Hematopoietic multipotent progenitor cell treated with erythropoietin and hydrocortisone succinate and interleukin-3 and kit ligand, for 8 days (in vitro differentiated cells): ENCODE results near the gene TIMM10.
A peak's percentile ranks its signal among the peaks of the same experiment; 100 is the strongest.
"Not testable (repeated sequence)": the region's sequence is repeated elsewhere in the genome, so short reads cannot be mapped to it uniquely, and the experiment has no call there.

ENCODE experiments used
- DNase-seq: peaks from one replicate; pipeline ENCODE4 v3.0.0-alpha.2; 2015

TIMM10 gene

DNA sequence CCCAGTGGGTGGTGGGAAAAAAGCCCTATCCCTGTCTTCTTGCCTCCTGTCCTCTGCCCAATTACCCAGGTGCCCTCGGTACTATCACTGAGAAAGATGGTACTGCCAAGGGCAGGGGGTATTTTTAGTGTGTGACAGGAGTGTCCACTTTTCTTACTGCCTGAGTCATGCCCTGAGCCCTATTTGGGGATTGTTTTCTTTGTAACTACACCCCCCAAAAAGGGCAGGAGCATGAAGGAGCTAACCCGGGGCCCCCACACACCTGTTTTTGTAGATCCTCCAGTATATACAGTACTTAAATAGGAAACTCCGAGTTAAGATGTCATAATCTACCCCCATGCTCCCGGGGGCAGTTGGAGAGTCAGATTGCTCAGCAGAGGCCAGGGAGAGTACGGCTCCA lies 10.6 kb upstream of the TIMM10 start:
- no peak for DNase-seq

DNA sequence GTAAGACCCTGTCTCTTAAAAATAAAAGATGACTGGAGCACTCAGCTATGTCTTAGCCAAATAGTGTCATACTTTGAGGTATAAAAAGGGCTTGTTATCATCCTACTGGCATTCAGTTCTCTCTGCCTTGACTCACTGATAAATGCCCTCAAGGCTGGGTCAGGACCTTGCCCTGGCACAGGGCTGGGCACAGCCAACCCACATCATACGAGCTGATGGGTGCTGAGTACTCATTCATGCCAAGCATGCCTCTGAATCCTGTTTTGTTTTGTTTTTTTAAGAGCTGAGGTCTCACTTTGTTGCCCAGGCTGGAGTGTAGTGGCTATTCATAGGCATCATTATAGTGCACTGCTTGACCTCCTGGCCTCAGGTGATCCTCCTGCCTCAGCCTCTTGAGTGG lies 8.8 kb upstream of the TIMM10 start:
- peak; percentile 53 for DNase-seq

DNA sequence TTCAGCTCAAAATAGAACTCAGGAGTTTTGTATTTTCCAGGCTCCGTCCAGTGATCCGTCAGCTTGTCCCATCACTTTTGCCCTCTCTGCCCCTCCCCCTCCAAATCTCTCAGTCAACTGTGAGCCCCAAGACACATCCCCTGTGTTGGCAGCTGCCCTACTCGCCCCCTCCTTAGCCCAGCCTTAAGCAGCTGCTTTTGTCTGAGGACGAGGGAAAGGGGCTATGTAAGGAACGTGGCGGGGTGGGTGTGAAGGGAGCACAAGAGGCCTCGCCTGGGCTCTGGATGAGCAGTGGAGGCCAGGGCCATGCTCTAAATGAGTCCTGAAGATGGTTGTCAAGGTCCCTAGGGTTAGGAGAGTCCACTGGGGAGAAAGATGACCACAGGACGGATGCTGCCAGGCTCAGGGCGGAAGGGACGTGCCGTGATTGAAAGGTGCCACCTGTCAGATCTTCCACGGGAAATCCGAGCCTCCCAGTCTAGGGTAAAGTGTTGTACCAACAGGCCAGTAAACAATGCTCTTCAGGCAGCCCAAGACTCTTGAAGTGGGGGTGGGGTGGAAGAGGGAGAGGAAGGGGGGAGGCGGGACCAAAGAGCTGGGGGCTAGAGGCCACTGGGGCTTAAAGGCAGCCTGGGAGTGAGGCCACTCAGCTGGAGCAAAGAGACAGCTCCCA lies 6.5 kb upstream of the TIMM10 start, which contains the start of gene SMTNL1:
SMTNL1 (plus strand) TSS at position 649 of the 673 bp plus-strand sequence. CDS start 5,048 bp downstream, outside the sequence.
- DNase-seq, result no peak

DNA sequence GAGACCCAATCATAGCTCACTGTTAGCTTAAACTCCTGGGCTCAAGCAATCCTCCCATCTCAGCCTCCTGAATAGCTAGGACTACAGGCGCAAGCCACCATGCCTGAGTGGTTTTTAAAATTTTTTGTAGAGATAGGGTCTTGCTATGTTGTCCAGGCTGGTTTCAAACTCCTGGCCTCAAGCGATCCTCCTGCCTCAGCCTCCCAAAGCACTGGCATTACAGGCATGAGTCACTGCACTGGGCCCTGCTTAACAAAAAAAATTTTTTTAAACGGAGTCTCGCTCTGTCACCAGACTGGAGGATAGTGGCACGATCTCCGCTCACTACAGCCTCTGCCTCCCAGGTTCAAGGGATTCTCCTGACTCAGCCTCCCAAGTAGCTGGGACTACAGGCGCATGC lies 3.9 kb upstream of the TIMM10 start:
- DNase-seq, result not testable (repeated sequence)

DNA sequence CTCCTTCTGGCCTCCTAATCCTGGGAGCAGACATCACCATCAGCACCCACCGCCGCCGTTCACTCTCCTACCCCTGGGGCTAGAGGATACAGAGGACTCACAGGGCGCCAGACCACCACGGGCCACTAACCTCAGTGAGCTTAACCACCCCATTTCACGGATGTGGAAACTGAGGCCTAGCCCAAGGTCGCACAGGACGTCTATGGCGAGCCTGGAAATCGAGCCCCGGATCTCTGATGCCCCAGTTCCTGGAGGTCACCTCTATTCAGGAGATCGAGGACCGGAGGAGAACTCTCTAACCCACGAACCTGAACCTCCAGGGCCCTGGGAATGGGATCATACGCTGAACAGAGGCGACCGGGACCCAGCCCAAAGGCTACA lies 349 bp downstream of the TIMM10 start:
- no peak for DNase-seq

DNA sequence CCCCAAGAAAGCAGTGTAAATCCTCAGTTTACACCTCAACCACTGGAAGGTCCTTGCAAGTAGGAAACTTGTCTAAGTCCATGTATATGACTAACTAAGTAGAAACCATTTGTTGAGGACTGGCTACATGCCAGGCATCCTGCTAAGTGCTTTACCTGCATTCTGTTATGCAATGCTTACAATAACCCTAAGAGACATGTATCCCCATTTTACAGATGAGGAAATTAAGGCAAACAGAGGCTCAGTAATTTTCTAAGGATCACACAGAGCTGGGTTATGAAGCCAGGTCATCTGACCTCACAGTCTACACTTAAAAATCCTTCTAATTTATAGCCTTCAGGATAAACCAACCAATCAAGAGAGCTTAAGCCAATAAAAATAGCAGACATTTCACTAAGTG lies 1.5 kb downstream of the TIMM10 start:
- no peak for DNase-seq

DNA sequence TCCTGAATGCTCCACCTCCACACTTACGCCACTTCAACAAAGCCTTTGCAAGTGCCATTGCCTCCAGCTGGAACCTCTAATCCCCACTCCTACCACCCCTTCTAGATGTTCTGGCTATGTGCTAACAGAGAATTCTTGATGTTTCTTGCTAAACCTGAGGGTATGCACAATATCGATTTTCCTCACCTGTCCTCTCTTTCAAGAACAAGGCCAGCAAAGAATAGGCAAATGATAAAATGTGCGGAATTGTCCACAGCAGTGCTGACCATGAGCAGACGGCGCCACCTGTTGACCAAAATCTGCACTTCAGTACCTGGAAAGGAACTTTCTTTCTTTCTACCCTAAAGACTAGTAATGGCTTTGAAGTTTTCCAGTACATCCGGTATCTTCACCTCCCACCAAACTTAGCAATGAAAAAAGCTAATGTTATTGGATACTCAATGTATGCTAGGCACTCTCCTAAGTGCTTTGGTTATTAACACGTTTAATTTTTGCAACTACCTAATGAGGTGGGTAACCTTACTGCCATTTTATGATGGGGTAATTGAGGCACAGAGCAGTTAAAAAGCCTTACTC lies 3.4 kb downstream of the TIMM10 start:
- DNase-seq, result peak; percentile 77

DNA sequence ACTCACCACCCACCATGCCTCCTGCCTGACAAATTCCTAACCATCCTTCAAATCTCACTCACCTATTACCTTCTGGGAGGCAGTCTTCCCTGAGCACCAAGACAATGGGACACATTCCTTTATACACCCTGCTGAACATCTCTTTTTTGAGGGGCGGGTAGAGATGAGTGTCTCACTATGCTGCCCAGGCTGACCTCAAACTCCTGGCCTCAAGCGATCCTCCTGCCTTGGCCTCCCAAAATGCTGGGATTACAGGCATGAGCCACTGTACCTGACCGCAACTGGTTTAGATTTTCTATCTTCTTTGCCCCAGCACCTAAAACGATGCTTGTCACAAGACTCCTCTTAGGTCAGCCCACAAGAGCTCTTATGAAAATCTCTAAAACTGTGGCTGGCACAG lies 7.1 kb downstream of the TIMM10 start:
- no peak for DNase-seq

DNA sequence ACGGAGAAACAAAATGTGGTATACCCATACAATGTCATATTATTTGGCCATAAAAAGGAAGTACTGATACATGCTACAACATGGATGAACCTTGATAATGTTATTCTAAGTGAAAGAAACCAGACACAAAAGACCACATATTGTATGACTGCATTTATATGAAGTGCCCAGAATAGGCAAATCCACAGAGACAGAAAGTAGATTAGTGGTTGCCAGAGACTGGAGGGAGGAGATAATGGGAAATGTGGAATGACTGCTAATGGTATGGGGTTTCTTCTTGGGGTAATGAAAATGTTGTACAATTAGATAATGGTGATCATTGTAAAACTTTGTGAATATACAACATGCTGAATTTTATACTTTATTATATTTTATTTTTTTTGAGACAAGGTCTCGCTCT lies 9.4 kb downstream of the TIMM10 start:
- peak; percentile 66 for DNase-seq

DNA sequence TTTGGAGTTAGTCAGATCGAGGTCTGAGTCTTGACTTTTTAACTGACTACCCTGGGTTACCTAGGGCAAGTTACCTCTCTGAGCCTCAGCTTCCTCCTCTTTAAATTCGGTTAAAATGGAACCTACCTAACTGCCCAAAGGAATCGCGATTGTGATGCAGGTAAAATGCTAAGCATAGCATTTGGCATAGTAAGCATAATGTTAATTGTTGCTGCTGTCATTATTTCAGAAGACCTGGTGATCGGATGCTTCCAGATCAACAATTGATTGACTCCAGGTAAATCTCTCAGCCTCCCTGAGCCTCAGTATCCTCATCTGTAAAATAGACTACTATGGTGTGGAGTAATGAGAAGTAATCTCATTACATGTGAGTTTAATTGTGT lies 14.5 kb downstream of the TIMM10 start:
- no peak for DNase-seq

DNA sequence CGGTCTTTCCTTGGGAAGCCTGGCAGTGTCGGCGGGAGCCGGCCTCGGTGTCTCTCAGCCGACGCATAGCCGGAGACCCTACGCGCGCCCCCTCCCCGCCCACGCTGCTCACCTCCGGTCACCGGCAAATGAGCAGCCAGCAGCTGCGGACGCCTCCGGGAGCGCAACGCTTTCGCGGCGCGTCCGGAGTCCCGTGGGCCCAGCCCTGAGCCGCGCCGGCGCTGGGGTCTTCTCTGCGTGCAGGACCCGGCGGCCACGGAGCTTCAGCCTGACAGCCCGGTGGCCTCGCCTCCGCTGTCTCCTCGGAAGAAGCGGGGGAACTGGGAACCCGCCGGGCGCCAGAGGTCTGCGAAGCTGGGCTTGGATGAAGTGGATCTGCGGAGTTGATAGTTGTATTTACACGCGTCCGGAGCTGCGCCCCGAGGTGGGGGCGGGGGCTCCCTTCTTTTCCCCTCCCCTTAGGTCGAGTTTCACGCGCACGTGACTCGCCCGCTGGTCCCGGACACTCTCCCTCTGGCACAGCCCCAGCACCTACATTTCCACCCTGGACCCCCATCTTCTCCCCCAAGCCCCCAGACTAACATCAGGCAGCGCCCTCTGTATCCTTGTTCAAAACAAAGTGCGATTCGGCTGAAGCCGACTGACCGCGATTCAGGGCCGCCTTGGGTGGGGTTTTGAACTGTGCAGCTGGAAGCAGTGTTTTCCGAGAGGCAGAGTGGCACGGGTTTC lies 15.1 kb downstream of the TIMM10 start, which contains the start of gene SLC43A1:
SLC43A1 (minus strand) TSS at position 371 of the 729 bp plus-strand sequence. CDS start 1,591 bp downstream, outside the sequence.
- DNase-seq, result peak; percentile 72

DNA sequence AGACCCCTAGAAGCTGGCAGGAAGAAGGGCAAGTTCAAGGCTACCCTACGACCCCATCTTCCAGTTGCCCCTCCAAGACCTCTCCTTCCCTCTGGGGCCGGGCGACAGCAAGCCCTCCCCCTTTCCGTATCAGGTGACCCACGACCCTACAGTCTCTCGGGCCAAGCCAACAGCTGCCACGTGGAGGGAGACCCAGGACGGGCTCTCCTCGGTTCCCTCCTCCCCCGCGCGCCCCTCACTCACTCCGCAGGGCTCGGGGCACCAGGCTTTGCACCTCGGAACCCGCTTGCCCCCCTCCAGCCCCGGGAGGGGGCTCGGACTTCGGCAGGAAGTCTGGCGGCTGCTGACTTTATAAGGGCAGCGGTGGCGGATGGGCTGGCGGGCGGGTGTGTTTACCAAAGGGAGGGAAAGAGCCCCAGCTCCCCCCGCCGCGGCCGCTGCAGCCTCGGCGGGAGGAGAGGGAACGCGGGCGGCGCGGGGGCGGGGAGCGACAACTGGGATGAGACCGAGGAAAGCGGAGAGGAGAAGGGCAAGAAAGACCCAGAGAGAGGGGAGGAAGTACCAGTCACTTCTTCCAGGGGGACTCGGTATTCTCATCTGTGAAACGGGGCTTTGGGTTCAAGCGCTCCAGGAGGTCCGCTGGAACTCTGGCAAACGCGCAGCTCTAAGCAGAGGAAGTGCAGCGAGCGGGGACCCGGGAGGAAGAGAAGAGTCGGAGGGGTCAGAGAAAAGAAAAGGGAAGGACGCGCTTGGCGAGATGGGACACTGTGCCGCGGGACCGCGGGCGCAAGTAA lies 15.8 kb downstream of the TIMM10 start:
- DNase-seq, result peak; percentile 62

DNA sequence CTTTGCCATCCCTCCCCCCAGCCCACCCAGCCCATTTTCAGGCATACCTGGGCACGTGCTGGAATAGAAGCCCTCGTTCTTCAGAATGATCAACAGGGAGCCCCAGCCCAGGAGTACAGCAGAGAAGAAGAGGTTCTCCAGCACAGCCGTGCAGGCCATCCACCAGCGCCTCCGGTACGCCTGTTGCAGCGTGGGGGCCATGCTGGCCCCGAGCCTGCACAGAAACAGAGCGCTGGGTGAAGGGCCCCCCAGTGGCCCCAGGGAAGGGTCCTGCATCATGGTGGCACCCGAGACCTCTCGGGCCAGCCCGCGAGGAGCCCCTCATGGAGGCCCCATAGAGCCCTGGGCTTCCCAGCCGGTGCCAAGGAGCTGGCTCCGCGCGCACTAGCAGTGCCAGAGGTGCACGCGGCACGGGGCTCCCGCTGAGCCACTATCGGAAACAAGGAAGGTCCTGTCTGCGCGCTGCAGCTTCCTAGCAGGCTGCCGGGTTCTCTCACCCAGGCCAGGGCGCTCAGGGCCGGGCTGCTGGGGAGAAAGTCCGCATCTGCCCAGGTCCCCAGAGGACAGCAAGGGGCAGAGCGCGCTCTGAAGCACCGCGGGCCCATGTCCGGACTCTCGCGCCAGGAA lies 16.5 kb downstream of the TIMM10 start:
- peak; percentile 37 for DNase-seq

DNA sequence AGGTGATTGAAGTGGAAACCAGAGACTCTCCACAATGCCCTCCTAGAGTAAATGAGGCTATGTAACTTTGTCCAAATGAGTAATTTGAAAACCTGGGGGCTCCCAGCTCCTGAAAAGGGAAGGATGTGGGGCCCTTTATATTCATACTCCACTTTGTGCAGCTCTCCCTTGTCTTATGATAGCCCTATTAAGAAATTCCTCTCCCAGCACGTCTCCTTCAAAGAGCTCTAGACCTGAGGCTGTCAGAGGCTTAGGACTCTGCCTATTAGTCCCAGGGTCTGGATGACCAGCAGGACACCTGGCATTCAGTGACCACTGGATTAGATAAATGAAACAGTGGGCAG lies 17.1 kb downstream of the TIMM10 start:
- no peak for DNase-seq

DNA sequence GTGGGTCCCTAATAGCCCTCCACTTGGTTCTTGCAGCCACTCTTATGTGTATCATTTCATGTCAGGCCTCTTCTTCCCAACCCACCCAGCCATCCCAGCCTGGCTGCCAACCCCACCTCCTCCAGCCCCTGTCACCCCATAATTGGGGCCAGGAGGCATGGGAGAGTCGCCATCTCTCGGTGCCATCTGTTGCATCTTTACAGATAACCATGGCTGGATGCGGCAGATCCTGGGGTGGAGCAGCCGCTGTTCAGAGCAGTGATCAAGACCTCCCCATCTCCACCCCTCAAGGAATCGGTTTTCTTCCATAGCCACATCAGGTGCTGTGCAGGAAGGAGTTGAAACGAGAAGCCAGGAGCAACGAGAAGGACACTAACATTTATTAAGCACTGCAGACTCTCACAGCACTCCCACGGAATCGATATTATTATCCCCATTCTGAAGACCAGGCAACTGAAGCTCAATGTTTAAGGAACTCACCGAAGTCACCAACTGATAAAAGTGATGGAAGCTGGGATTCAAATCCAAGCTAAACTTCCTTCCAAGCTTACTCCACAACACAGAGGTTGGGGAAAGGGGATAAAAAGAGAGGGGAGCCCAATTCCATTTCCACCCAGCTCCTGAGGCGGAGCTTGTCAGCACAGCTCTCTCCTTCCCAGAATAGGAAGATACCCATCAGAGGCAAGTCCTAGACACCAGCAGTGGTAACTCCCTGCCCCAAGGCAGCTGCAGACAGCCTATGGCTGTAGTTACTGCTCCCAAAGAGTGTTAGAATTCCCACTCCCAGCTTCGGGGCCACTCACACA lies 17.7 kb downstream of the TIMM10 start:
- peak; percentile 94 for DNase-seq

DNA sequence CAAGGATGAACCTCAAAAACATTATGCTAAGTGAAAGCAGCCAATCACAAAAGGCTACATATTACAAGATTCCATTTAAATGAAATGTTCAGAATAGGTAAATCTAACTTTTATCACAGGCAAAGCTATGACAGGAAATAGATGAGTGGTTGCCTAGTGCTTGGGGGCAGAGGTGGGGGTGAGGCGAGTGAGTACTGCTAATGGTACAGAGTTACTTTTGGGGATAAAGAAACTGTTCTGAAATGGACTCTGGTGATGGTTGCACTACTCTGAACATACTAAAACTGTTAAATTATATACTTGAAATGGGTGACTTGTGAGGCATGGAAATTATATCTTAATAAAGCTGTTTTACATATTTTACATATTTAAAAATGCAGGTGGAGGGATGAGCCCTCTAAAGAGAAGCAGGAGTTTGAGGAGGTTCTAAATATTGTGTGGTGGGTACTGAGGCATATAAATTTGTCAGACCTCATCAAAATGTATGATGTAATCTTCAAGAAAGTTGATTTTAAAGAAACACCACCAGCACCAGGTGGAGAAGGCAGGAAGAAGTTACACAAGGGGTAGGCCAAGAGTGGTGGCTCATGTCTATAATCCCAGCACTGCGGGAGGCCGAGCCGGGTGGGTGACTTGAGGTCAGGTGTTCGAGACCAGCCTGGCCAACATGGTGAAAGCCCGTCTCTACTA lies 18.7 kb downstream of the TIMM10 start:
- DNase-seq, result no peak

DNA sequence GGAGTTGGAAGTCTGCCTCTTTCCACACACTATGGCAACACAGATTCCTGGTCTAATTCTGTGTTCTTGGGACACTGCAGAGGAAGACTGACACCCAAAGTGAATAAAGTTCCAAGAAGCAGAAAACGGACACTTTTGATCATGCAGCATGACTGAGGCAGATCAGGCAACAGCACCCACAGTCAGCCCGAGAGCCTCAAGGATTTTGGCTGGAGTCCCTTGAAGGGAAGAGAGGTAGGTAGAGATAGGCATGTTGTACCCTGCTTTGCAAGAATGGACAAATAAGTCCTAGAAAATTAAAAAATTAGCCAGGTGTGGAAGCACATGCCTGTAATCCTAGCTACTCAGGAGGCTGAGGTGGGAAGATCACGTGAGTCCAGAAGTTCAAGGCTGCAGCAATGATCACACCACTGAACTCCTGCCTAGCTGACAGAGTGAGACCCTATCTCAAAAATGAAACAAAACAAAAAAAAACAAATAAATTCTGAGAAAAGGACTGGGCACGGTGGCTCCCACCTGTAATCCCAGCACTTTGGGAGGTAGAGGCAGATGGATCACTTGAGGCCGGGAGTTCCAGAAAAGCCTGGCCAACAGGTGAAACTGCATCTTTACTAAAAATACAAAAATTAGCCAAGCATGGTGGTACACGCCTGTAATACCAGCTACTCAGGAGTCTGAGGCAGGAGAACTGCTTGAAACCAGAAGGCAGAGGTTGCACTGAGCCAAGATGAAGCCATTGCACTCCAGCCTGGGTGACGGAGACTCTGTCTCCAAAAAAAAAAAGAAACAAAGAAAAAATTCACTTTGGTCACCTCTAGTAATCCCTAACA lies 22.0 kb downstream of the TIMM10 start:
- DNase-seq, result no peak

DNA sequence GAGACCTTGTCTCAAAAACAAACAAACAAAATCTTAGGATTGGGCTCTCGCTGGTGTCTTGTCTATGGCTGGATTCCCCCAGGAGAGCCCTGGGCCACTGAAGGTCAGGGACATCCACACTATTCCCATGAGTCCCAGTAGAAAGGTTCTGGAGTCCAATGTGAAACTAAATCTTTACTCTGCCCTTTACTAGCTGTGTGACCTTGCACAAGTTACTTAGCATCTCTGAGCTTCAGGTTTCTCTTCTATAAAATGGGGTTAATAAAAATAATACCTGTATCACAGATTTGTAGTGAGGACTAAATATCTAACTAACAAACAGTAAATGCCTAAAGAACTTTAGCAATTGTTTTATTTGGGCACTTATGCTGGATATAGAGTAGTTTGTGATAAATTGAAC lies 24.0 kb downstream of the TIMM10 start:
- no peak for DNase-seq

DNA sequence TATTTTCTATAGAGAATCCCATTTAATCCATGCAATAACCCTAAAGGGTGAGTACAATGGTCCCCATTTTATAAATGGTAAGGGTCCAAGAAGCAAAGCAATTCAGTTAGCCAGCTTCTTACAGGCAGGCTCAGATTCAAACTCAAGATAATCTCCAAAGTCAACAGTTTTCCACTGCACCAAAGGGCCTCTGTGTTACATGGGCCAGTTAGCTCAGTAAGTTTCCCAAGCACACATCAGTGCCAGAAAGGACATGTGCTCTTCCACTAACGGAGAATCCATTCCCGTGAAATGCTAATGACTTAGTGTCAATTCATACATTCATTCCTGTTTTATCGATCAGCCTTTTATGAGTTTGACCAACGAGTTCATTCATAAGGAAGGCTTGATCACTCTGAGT lies 26.0 kb downstream of the TIMM10 start:
- DNase-seq, result no peak

DNA sequence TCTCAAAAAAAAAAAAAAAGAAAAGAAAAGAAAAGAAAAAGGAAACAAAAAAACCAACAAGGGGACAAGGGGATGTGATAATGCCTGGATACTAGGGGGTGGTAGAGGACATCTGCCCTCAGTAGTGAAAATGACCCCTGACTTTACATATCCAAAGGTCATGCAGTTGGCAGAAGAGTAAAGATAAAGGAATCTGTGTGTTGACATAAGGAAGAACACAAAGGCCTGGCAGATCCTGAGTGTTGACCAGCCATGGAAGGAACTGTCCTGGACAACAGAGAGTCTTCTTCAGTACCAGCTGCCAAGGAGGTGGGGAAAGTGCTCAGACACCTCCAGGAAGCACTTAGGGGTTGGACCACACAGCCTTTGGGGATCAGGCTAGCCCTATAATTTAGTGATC lies 27.7 kb downstream of the TIMM10 start:
- no peak for DNase-seq

DNA sequence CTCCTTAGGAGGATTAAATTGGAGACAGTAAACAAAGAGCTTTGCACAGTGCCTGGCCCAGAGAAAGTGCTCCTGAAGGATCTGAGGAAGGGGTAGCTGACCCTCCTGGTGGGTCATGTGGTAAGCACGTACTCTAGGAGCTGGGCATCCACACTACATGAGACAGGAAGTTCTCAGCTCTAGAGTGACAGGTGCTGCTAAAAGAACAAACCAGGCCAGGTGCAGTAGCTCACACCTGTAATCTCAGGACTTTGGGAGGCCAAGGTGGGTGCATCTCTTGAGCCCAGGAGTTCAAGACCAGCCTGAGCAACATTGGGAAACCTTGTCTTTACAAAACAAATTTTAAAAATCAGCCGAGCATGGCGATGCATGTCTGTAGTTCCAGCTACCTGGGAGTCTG lies 28.2 kb downstream of the TIMM10 start:
- no peak for DNase-seq
